IPS-15b (cell line): Measurements from ENCODE around the gene CAV3.

Experiments used
- H3K27me3 ChIP-seq: one replicate; pipeline ENCODE4 v1.6.1; 2013; ENCODE audit warnings: low read length; ENCODE audit not compliant: control insufficient read depth, insufficient read depth
- H3K36me3 ChIP-seq: one replicate; pipeline ENCODE4 v1.6.1; 2013; ENCODE audit warnings: low read length; ENCODE audit not compliant: control insufficient read depth, insufficient read depth
- H3K4me1 ChIP-seq: one replicate; pipeline ENCODE4 v1.6.1; 2013; ENCODE audit warnings: mild to moderate bottlenecking, low read length; ENCODE audit not compliant: control insufficient read depth, insufficient read depth
- H3K4me3 ChIP-seq: one replicate; pipeline ENCODE4 v1.5.1; 2013; ENCODE audit warnings: low read depth, low read length
- H3K9ac ChIP-seq: one replicate; pipeline ENCODE4 v1.6.1; 2013; ENCODE audit warnings: low read depth, mild to moderate bottlenecking, low read length
- H3K9me3 ChIP-seq: one replicate; pipeline ENCODE4 v1.6.1; 2013; ENCODE audit warnings: mild to moderate bottlenecking, low read length; ENCODE audit not compliant: control insufficient read depth, insufficient read depth

Gene CAV3

GRCh38 chr3:8737823-8738222 lies 4.2 kb downstream of the CAV3 start:
- H3K9me3 ChIP-seq: no peaks in the 10 kb centered on the region
- no peaks in the 10 kb centered on the region for H3K27me3 ChIP-seq
- no peak overlapping the region for H3K9ac ChIP-seq
- no peak overlapping the region for H3K4me3 ChIP-seq
- H3K36me3 ChIP-seq: no peaks in the 10 kb centered on the region
- H3K4me1 ChIP-seq: peaks cover 17% of the 10 kb centered on the region

GRCh38 chr3:8738639-8739038 lies 5.0 kb downstream of the CAV3 start:
- peaks cover 18% of the 10 kb centered on the region for H3K4me1 ChIP-seq
- H3K9me3 ChIP-seq: no peaks in the 10 kb centered on the region
- no peak overlapping the region for H3K4me3 ChIP-seq
- H3K27me3 ChIP-seq: no peaks in the 10 kb centered on the region
- H3K36me3 ChIP-seq: no peaks in the 10 kb centered on the region
- no peak overlapping the region for H3K9ac ChIP-seq

GRCh38 chr3:8739757-8740504 lies 6.3 kb downstream of the CAV3 start:
- Histone ChIP-seq H3K36me3 (no peaks in the 10 kb centered on the region), H3K9ac (no peak overlapping the region), H3K4me1 (peaks cover 20% of the 10 kb centered on the region), H3K27me3 (no peaks in the 10 kb centered on the region), H3K9me3 (no peaks in the 10 kb centered on the region), H3K4me3 (no peak overlapping the region)

- H3K9ac ChIP-seq: no peak overlapping the region
- H3K36me3 ChIP-seq: no peaks in the 10 kb centered on the region
- peak overlapping the region; percentile 30 for H3K4me3 ChIP-seq
- no peaks in the 10 kb centered on the region for H3K9me3 ChIP-seq
- peaks cover 20% of the 10 kb centered on the region for H3K4me1 ChIP-seq
- no peaks in the 10 kb centered on the region for H3K27me3 ChIP-seq
Observed at GRCh38 chr3:8741581-8742261, 8.1 kb downstream of the CAV3 start.

GRCh38 chr3:8743021-8743601 lies 9.5 kb downstream of the CAV3 start:
- no peaks in the 10 kb centered on the region for H3K9me3 ChIP-seq
- no peaks in the 10 kb centered on the region for H3K27me3 ChIP-seq
- H3K9ac ChIP-seq: no peak overlapping the region
- no peak overlapping the region for H3K4me3 ChIP-seq
- peaks cover 20% of the 10 kb centered on the region for H3K4me1 ChIP-seq
- no peaks in the 10 kb centered on the region for H3K36me3 ChIP-seq

GRCh38 chr3:8743911-8744310 lies 10.3 kb downstream of the CAV3 start:
- no peaks in the 10 kb centered on the region for H3K9me3 ChIP-seq
- no peak overlapping the region for H3K4me3 ChIP-seq
- no peak overlapping the region for H3K9ac ChIP-seq

DNA sequence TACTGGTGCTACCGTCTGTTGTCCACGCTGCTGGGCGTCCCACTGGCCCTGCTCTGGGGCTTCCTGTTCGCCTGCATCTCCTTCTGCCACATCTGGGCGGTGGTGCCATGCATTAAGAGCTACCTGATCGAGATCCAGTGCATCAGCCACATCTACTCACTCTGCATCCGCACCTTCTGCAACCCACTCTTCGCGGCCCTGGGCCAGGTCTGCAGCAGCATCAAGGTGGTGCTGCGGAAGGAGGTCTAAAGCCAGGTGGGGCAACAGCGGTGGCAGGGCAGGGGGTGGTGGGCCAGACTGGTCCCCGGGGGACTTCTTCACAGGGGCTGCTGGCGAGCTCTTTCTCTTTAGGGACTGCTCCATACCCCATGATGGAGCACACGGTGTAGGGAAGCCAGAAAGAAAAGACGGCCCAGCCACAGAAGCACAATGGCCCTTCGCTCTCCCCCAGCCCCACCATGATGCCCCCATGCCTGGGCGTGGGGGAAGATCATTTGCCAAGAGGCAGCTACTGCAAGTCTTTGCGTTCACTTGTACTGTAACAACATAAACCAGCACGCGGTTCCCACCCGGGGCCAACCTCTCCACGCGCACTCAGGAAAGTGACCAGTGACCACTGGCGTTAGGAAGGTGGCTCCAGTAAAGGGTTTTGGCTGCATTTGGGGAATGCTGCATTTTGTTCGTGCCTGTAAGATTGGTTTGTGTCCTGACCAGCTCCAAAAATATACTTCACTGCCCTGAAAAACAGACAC lies 12.2 kb downstream of the CAV3 start:
- Histone ChIP-seq H3K4me3 (no peak overlapping the region), H3K36me3 (no peaks in the 10 kb centered on the region), H3K4me1 (peaks cover 19% of the 10 kb centered on the region), H3K27me3 (no peaks in the 10 kb centered on the region), H3K9me3 (no peaks in the 10 kb centered on the region), H3K9ac (no peak overlapping the region)

More at GRCh38 chr3:8743911-8744310, 10.3 kb downstream of the CAV3 start:
- Histone ChIP-seq H3K36me3 (no peaks in the 10 kb centered on the region), H3K27me3 (no peaks in the 10 kb centered on the region), H3K4me1 (peaks cover 20% of the 10 kb centered on the region)

GRCh38 chr3:8746780-8747345 lies 13.3 kb downstream of the CAV3 start:
- Histone ChIP-seq H3K36me3 (no peaks in the 10 kb centered on the region), H3K4me3 (no peak overlapping the region), H3K27me3 (no peaks in the 10 kb centered on the region), H3K4me1 (peaks cover 12% of the 10 kb centered on the region), H3K9me3 (no peaks in the 10 kb centered on the region), H3K9ac (no peak overlapping the region)

DNA sequence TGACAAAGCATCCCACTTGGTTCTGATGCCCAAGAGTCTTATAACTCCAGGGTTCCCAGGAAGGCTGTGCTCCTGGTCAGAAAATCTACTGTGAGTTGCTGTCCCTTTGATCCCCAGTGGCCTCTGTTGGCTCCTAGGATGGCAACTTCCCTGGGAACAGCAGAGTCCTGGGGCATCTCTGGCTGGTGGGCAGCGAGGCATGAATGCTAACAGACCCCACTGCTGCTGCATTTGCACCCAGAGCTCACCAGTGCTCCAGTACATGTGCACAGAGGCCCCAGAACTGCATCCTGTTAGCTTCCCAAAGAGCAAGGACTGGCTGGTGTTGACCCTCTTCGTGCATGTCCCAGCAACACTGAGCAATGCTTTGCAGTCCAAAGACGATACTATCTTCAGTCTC lies 15.7 kb downstream of the CAV3 start:
- no peak overlapping the region for H3K9ac ChIP-seq
- H3K9me3 ChIP-seq: no peaks in the 10 kb centered on the region
- no peaks in the 10 kb centered on the region for H3K36me3 ChIP-seq
- H3K27me3 ChIP-seq: no peaks in the 10 kb centered on the region
- no peak overlapping the region for H3K4me3 ChIP-seq
- no peaks in the 10 kb centered on the region for H3K4me1 ChIP-seq

DNA sequence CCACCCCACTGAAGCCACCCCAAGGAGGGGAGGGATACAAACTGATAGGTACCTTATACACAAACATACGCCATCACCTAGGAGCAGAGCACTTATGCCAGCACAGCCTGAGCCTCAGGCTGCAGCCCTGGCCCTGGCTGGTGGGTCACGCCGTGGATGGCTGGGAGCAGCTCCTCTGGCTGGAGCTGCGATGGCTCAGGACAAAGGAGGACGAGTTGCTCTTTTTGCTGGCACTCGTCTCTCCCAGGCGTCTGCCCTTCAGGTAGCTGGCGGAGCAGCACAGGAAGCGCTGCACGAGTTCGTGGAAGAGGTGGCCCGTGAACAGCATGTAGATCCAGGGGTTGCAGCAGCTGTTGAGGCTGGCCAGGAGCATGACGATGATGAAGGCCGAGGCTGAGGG lies 19.2 kb downstream of the CAV3 start:
- no peak overlapping the region for H3K9ac ChIP-seq
- no peaks in the 10 kb centered on the region for H3K36me3 ChIP-seq
- no peaks in the 10 kb centered on the region for H3K4me1 ChIP-seq

GRCh38 chr3:8755097-8755496 lies 21.5 kb downstream of the CAV3 start:
- Histone ChIP-seq H3K9me3 (no peaks in the 10 kb centered on the region), H3K36me3 (no peaks in the 10 kb centered on the region)

More for the DNA sequence above, 19.2 kb downstream of the CAV3 start:
- no peak overlapping the region for H3K4me3 ChIP-seq
- no peaks in the 10 kb centered on the region for H3K9me3 ChIP-seq
- H3K27me3 ChIP-seq: no peaks in the 10 kb centered on the region

More at GRCh38 chr3:8755097-8755496, 21.5 kb downstream of the CAV3 start:
- Histone ChIP-seq H3K4me1 (no peaks in the 10 kb centered on the region), H3K27me3 (no peaks in the 10 kb centered on the region), H3K4me3 (no peak overlapping the region), H3K9ac (no peak overlapping the region)
